ENCODE measurements around the gene AGXT.

AGXT gene

GRCh38 chr2:240858321-240858720 lies 10.3 kb upstream of the AGXT start:
- TF ChIP-seq CTCF (IDR thresholded peaks at IDR 0.05; ENCODE audit: poor library complexity, severe bottlenecking), result no peak

GRCh38 chr2:240858871-240859270 lies 9.8 kb upstream of the AGXT start:
- no peak overlapping the region for H3K27ac ChIP-seq (ENCODE audit: poor library complexity, severe bottlenecking)
- H3K4me3 ChIP-seq (ENCODE audit: severe bottlenecking), result no peak overlapping the region
- ATAC-seq (ENCODE audit: low read depth), result no peak
- DNase-seq (ENCODE audit: low spot score), result no peak
- peaks cover 15% of the 10 kb centered on the region for H3K27me3 ChIP-seq (ENCODE audit: insufficient read depth, poor library complexity, severe bottlenecking)
- no peaks in the 10 kb centered on the region for H3K4me1 ChIP-seq (ENCODE audit: insufficient read depth, poor library complexity, severe bottlenecking)
- no peaks in the 10 kb centered on the region for H3K9me3 ChIP-seq (ENCODE audit: severe bottlenecking)
- no peak for TF ChIP-seq CTCF (IDR thresholded peaks at IDR 0.05; ENCODE audit: poor library complexity, severe bottlenecking)
- H3K36me3 ChIP-seq (ENCODE audit: low read depth), result no peaks in the 10 kb centered on the region

More at GRCh38 chr2:240858321-240858720, 10.3 kb upstream of the AGXT start:
- H3K27me3 ChIP-seq (ENCODE audit: insufficient read depth, poor library complexity, severe bottlenecking), result peaks cover 15% of the 10 kb centered on the region
- no peaks in the 10 kb centered on the region for H3K4me1 ChIP-seq (ENCODE audit: insufficient read depth, poor library complexity, severe bottlenecking)
- no peak overlapping the region for H3K4me3 ChIP-seq (ENCODE audit: severe bottlenecking)
- no peak overlapping the region for H3K27ac ChIP-seq (ENCODE audit: poor library complexity, severe bottlenecking)
- no peaks in the 10 kb centered on the region for H3K36me3 ChIP-seq (ENCODE audit: low read depth)
- ATAC-seq (ENCODE audit: low read depth) (no peak), DNase-seq (ENCODE audit: low spot score) (no peak)
- H3K9me3 ChIP-seq (ENCODE audit: severe bottlenecking), result no peaks in the 10 kb centered on the region

- Histone ChIP-seq H3K4me3 (ENCODE audit: severe bottlenecking) (no peak overlapping the region), H3K36me3 (ENCODE audit: low read depth) (no peaks in the 10 kb centered on the region), H3K27ac (ENCODE audit: poor library complexity, severe bottlenecking) (no peak overlapping the region), H3K27me3 (ENCODE audit: insufficient read depth, poor library complexity, severe bottlenecking) (peaks cover 15% of the 10 kb centered on the region), H3K9me3 (ENCODE audit: severe bottlenecking) (no peaks in the 10 kb centered on the region), H3K4me1 (ENCODE audit: insufficient read depth, poor library complexity, severe bottlenecking) (no peaks in the 10 kb centered on the region)
- DNase-seq (ENCODE audit: low spot score) (no peak), ATAC-seq (ENCODE audit: low read depth) (no peak)
- no peak for TF ChIP-seq CTCF (IDR thresholded peaks at IDR 0.05; ENCODE audit: poor library complexity, severe bottlenecking)
Observed at GRCh38 chr2:240861547-240861946, 7.1 kb upstream of the AGXT start.

GRCh38 chr2:240864475-240864874 lies 4.1 kb upstream of the AGXT start:
- Histone ChIP-seq H3K27me3 (ENCODE audit: insufficient read depth, poor library complexity, severe bottlenecking) (peaks cover 9% of the 10 kb centered on the region), H3K4me1 (ENCODE audit: insufficient read depth, poor library complexity, severe bottlenecking) (no peaks in the 10 kb centered on the region), H3K36me3 (ENCODE audit: low read depth) (no peaks in the 10 kb centered on the region), H3K27ac (ENCODE audit: poor library complexity, severe bottlenecking) (no peak overlapping the region), H3K4me3 (ENCODE audit: severe bottlenecking) (no peak overlapping the region), H3K9me3 (ENCODE audit: severe bottlenecking) (no peaks in the 10 kb centered on the region)
- ATAC-seq (ENCODE audit: low read depth), result no peak
- DNase-seq (ENCODE audit: low spot score), result no peak
- no peak for TF ChIP-seq CTCF (IDR thresholded peaks at IDR 0.05; ENCODE audit: poor library complexity, severe bottlenecking)

GRCh38 chr2:240865391-240865790 lies 3.2 kb upstream of the AGXT start:
- TF ChIP-seq CTCF (IDR thresholded peaks at IDR 0.05; ENCODE audit: poor library complexity, severe bottlenecking), result no peak

More at GRCh38 chr2:240865391-240865790, 3.2 kb upstream of the AGXT start:
- no peaks in the 10 kb centered on the region for H3K36me3 ChIP-seq (ENCODE audit: low read depth)
- ATAC-seq (ENCODE audit: low read depth), result no peak
- H3K4me1 ChIP-seq (ENCODE audit: insufficient read depth, poor library complexity, severe bottlenecking), result no peaks in the 10 kb centered on the region
- no peaks in the 10 kb centered on the region for H3K9me3 ChIP-seq (ENCODE audit: severe bottlenecking)
- no peak overlapping the region for H3K4me3 ChIP-seq (ENCODE audit: severe bottlenecking)
- H3K27ac ChIP-seq (ENCODE audit: poor library complexity, severe bottlenecking), result no peak overlapping the region
- peaks cover 9% of the 10 kb centered on the region for H3K27me3 ChIP-seq (ENCODE audit: insufficient read depth, poor library complexity, severe bottlenecking)
- DNase-seq (ENCODE audit: low spot score), result no peak

Data from RWPE2 (cell line).